ENCODE data around the gene RAPGEF1.

DNA sequence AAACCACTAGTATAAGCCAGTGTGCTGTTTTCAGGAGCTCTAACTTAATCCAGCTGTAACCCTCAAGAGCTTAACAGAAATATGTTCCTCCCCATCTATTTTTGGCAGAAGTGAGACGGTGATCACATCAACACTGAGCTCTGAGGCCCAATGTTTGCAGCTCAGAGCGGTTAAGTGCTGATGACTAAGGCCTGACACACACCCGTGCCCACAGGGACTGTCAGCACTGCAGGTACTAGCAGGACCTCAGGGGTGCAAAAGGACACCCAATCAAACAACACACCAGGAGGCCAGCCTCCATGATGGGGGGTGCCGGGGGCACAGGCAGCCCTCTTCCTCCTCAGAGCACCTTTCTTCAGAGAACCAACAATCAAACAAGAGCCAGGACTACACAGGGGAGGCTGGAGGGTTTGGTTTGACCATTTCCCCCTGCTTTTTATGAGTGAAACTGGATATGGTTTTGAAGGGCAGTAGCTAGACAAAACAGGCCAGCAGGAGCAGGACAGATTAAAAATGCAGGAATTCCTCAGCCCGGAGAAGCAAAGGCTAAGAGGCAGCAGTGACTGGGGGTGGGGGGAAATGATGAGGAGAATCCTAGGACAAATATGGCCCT is 61.3 kb downstream of the RAPGEF1 start:
- peak in 1 of 2 donors; percentile 53 for TF ChIP-seq POLR2A (IDR thresholded peaks at IDR 0.05)
- TF ChIP-seq, protein P1, sequence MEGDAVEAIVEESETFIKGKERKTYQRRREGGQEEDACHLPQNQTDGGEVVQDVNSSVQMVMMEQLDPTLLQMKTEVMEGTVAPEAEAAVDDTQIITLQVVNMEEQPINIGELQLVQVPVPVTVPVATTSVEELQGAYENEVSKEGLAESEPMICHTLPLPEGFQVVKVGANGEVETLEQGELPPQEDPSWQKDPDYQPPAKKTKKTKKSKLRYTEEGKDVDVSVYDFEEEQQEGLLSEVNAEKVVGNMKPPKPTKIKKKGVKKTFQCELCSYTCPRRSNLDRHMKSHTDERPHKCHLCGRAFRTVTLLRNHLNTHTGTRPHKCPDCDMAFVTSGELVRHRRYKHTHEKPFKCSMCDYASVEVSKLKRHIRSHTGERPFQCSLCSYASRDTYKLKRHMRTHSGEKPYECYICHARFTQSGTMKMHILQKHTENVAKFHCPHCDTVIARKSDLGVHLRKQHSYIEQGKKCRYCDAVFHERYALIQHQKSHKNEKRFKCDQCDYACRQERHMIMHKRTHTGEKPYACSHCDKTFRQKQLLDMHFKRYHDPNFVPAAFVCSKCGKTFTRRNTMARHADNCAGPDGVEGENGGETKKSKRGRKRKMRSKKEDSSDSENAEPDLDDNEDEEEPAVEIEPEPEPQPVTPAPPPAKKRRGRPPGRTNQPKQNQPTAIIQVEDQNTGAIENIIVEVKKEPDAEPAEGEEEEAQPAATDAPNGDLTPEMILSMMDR (IDR thresholded peaks at IDR 0.05), result no peak
